Lung (tissue), 12 donors: ENCODE data around the gene GPAM. TPM values are rescaled to one million over a fixed set of nuclear protein-coding genes. Genes with fewer than 3 reads are reported as not detected.
"Not testable (repeated sequence)": the region's sequence is repeated elsewhere in the genome, so short reads cannot be mapped to it uniquely, and the experiment has no call there.

Source experiments
- ATAC-seq: fragments of 200-7000 bp; cut with Tn5 transposase; one replicate; pipeline ENCODE4 v1.9.1; 2020; ENCODE audit warnings: moderate number of reproducible peaks; ENCODE audit not compliant: insufficient read depth, low FRiP score
- DNase-seq, 3 donors: peaks; one replicate each; pipeline ENCODE4 v3.0.0-alpha.2; 2013 to 2017
- H3K27ac ChIP-seq, 2 donors: one replicate each; pipeline ENCODE4 v1.5.1; 2013; ENCODE audit warnings: mild to moderate bottlenecking in 2 of 2, moderate library complexity in 2 of 2, control low read depth in 1 of 2, inconsistent platforms in 1 of 2, low read depth in 1 of 2, low read length in 1 of 2
- H3K27me3 ChIP-seq, 3 donors: one replicate each; pipeline ENCODE4 v1.5.1; 2013; ENCODE audit warnings: low read length in 2 of 3; ENCODE audit not compliant: control insufficient read depth in 3 of 3, insufficient read depth in 3 of 3
- H3K36me3 ChIP-seq, 4 donors: one replicate each; pipeline ENCODE4 v1.5.1; 2013; ENCODE audit warnings: low read length in 4 of 4, mild to moderate bottlenecking in 1 of 4, moderate library complexity in 1 of 4; ENCODE audit not compliant: control insufficient read depth in 4 of 4, insufficient read depth in 4 of 4
- H3K4me1 ChIP-seq, 5 donors: one replicate each; pipeline ENCODE4 v1.5.1; 2013; ENCODE audit warnings: low read length in 5 of 5, mild to moderate bottlenecking in 2 of 5, moderate library complexity in 1 of 5; ENCODE audit not compliant: control insufficient read depth in 5 of 5, insufficient read depth in 5 of 5
- H3K4me3 ChIP-seq: one replicate; pipeline ENCODE4 v1.5.1; 2013; ENCODE audit warnings: mild to moderate bottlenecking, control low read depth, moderate library complexity
- H3K9ac ChIP-seq, 2 donors: one replicate each; pipeline ENCODE4 v1.5.1; 2013; ENCODE audit warnings: low read length in 2 of 2, control low read depth in 1 of 2; ENCODE audit not compliant: insufficient read depth in 1 of 2
- H3K9me3 ChIP-seq, 4 donors: one replicate each; pipeline ENCODE4 v1.5.1; 2013; ENCODE audit warnings: low read length in 3 of 4, mild to moderate bottlenecking in 1 of 4, moderate library complexity in 1 of 4; ENCODE audit not compliant: control insufficient read depth in 4 of 4, insufficient read depth in 3 of 4
- WGBS, 2 donors: extraction: QIAGEN DNeasy Blood & Tissue Kit; methylation state at CpG; one replicate each; pipeline ENCODE4 v1.1.7; 2013; 5-methylcytosine and 5-hydroxymethylcytosine counted together
- polyA plus RNA-seq, 2 donors: library from polyadenylated mRNA; stranded (reverse); fragments of 200-250 nt; gene quantifications; one replicate each; pipeline ENCODE4 v1.2.1, GENCODE V29; 2013
- total RNA-seq, 2 donors: library from RNA; depleted of rRNA in 1 of 2; stranded (reverse); fragments of >200 nt in 1 of 2; gene quantifications; one replicate each; pipeline ENCODE4 v1.2.1, GENCODE V29; 2014 to 2021
- TF ChIP-seq, protein P1 (sequence below): IDR thresholded peaks from 2 replicates; pipeline ENCODE4 v1.5.1; 2012; ENCODE audit warnings: mild to moderate bottlenecking; ENCODE audit errors: control extremely low read depth, extremely low read depth
- donor health status: control.
- donor health status: control.
- donor health status: Bipolar disorder and iron deficiency.
- donor health status: healthy.
- donor health status: DM: yes; HTN: yes; CAD: no.

GPAM gene
- total and polyA plus RNA-seq, 4 donors, result 2.7 to 21.8 (median 8.9) TPM

DNA sequence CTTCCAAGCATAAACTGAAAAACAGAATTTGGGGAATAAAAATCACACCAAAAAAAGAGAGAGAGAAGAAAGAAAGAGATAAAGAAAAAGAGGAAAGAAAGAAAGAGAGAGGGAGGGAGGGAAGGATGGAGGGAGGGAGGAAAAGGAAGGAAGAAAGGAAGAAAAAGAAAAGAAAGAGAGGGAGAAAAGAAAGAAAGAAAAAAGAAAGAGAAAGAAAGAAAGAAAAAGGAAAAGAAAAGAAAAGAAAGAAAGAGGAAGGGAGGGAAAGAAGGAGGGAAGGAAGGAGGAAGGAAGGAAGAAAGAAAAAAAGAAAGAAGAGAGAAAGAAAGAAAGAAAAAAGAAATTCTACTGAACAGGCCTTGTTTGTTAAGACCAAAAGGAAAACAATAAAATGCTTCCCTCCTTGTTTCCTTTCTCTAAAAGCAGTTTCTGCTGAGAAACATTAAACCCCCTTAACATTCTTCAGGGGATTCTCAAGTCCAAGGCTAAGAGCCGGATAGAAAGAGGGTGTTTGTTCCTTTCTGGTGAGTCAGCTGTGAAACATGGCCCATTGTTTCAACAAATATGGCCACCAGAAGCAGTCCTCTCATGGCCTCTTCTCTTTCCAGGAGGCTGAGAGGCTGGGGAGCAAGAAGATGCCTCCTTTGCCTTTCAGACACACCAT lies 46.9 kb upstream of the GPAM start:
- no peak overlapping the region for H3K9ac ChIP-seq
- no peak for ATAC-seq
- H3K27ac ChIP-seq, result no peak overlapping the region
- peaks cover 0 to 6% (median 0%) of the 10 kb centered on the region in 4 donors for H3K9me3 ChIP-seq
- 39 to 45% methylated on average over 1 of the region's 1 CpG for whole genome bisulfite sequencing, 2 donors
- DNase-seq, result no peak
- H3K4me1 ChIP-seq, result peaks cover 0 to 4% (median 0%) of the 10 kb centered on the region in 5 donors
- no peaks in the 10 kb centered on the region for H3K27me3 ChIP-seq
- H3K4me3 ChIP-seq, result no peak overlapping the region
- TF ChIP-seq, protein P1, sequence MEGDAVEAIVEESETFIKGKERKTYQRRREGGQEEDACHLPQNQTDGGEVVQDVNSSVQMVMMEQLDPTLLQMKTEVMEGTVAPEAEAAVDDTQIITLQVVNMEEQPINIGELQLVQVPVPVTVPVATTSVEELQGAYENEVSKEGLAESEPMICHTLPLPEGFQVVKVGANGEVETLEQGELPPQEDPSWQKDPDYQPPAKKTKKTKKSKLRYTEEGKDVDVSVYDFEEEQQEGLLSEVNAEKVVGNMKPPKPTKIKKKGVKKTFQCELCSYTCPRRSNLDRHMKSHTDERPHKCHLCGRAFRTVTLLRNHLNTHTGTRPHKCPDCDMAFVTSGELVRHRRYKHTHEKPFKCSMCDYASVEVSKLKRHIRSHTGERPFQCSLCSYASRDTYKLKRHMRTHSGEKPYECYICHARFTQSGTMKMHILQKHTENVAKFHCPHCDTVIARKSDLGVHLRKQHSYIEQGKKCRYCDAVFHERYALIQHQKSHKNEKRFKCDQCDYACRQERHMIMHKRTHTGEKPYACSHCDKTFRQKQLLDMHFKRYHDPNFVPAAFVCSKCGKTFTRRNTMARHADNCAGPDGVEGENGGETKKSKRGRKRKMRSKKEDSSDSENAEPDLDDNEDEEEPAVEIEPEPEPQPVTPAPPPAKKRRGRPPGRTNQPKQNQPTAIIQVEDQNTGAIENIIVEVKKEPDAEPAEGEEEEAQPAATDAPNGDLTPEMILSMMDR, result no peak
- no peaks in the 10 kb centered on the region for H3K36me3 ChIP-seq

DNA sequence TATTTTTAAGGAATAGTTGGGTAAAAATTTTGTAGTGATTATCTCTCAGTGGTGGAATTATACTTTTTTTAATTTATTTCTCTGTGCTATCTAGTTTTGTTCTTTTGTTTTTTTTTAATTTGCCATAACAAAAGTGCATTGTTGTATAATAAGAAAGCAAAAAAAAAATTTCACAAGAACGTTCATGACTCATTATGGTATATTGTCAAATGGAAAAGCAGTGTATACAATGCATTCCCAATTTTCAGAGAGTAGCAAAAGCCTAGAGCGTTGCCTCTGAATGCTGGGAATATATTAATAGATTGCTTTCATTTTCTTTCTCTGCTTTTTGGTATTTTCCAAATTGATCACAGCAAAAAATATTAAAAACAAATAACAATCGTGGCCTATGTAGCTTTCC lies 46.3 kb upstream of the GPAM start:
- no peak for ATAC-seq
- TF ChIP-seq, protein P1, result no peak
- no peaks in the 10 kb centered on the region for H3K36me3 ChIP-seq
- H3K9ac ChIP-seq, result no peak overlapping the region
- WGBS, 2 donors, result 86 to 87% methylated on average over 3 of the region's 3 CpGs
- H3K4me3 ChIP-seq, result no peak overlapping the region
- DNase-seq, result no peak
- H3K27ac ChIP-seq, result no peak overlapping the region
- no peaks in the 10 kb centered on the region for H3K27me3 ChIP-seq
- peaks cover 0 to 4% (median 0%) of the 10 kb centered on the region in 5 donors for H3K4me1 ChIP-seq
- peaks cover 0 to 6% (median 0%) of the 10 kb centered on the region in 4 donors for H3K9me3 ChIP-seq

DNA sequence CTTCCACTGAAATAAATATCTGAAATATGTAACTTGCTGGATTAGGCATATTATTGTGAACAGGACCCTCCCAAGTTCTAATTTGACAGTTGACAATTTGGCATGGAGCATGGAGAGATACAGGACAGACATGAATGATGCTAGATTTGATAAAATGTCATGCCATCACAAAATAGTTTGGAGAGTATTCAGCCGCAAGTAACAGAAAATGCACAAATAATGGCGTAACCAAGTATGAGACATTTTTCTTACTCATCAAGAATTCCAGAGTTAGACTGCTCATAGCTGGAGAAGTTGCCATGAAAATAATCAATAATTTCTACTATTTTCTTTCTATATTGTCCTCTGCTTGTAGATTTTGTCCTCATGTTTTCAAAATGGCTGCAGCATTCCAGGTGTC lies 45.5 kb upstream of the GPAM start:
- DNase-seq, result no peak

DNA sequence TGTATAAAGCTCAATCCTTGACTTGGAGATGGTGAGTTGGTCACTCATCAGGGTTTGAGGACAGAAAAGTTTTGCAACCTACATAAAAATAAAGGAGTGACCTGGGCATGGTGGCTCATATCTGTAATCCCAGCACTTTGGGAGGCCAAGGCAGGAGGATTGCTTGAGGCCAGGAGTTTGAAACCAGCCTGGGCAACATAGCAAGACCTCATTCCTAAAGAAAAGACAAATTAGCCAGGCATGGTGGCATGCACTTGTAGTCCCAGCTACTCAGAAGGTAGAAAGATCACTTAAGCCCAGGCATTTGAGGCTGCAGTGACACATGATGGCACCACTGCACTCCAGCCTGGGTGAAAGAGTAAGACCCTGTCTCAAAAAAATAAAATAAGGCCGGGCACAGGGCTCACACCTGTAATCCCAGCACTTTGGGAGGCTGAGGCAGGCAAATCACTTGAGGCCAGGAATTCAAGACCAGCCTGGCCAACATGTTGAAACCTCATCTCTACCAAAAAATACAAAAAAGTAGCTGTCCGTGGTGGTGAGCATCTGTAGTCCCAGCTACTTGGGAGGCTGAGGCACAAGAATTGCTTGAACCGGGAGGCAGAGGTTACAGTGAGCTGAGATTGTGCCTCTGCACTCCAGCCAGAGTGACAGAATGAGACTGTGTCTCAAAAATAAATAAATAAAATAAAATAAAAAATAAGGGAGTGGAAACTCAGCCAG lies 45.0 kb upstream of the GPAM start:
- H3K4me1 ChIP-seq, H3K9ac ChIP-seq, H3K4me3 ChIP-seq, H3K27ac ChIP-seq, H3K36me3 ChIP-seq, H3K9me3 ChIP-seq, H3K27me3 ChIP-seq, ATAC-seq, DNase-seq: not testable (repeated sequence)
- 91 to 93% methylated on average over 3 of the region's 3 CpGs for WGBS, 2 donors

More for the DNA sequence above, 45.5 kb upstream of the GPAM start:
- WGBS, 2 donors, result 94 to 97% methylated on average over 2 of the region's 2 CpGs
- no peaks in the 10 kb centered on the region for H3K36me3 ChIP-seq
- H3K27ac ChIP-seq, result no peak overlapping the region
- TF ChIP-seq, protein P1, result no peak
- peaks cover 0 to 4% (median 0%) of the 10 kb centered on the region in 5 donors for H3K4me1 ChIP-seq
- H3K4me3 ChIP-seq, result no peak overlapping the region
- no peak overlapping the region for H3K9ac ChIP-seq
- H3K27me3 ChIP-seq, result no peaks in the 10 kb centered on the region
- ATAC-seq, result no peak
- peaks cover 0 to 6% (median 0%) of the 10 kb centered on the region in 4 donors for H3K9me3 ChIP-seq
